HAP-1 (cell line): ENCODE results near the gene CPA4.

Experiments
- DNase-seq, 2 experiments: peaks; one replicate each; pipeline ENCODE4 v3.0.0-alpha.2; 2016 to 2020; ENCODE audit warnings: low spot score in 2 of 2
- H3K27me3 ChIP-seq: fragments of 250-450 bp; sonication (Bioruptor Pico); 2 replicates; pipeline ENCODE4 v1.5.1; 2020; ENCODE audit warnings: low read depth, mild to moderate bottlenecking, moderate library complexity
- H3K36me3 ChIP-seq: fragments of 250-450 bp; sonication (Bioruptor Pico); replicated peaks from 2 replicates; pipeline ENCODE4 v1.5.1; 2020; ENCODE audit warnings: mild to moderate bottlenecking
- H3K4me1 ChIP-seq: fragments of 250-450 bp; sonication (Bioruptor Pico); 2 replicates; pipeline ENCODE4 v1.5.1; 2020; ENCODE audit warnings: mild to moderate bottlenecking
- H3K4me3 ChIP-seq: fragments of 250-450 bp; sonication (Bioruptor Pico); 2 replicates; pipeline ENCODE4 v1.5.1; 2020; ENCODE audit warnings: mild to moderate bottlenecking, moderate library complexity
- H3K9me3 ChIP-seq: fragments of 250-450 bp; sonication (Bioruptor Pico); 2 replicates; pipeline ENCODE4 v1.5.1; 2020; ENCODE audit warnings: mild to moderate bottlenecking, moderate library complexity
- in situ Hi-C: fragments of 300-500 bp; cut with MboI; formaldehyde crosslinking; loops from 3 replicates; pipeline ENCODE4 v1.14.3; 2020; ENCODE audit warnings: low sequenced_read_pairs, inconsistent platforms, mixed read lengths

CPA4 gene

DNA sequence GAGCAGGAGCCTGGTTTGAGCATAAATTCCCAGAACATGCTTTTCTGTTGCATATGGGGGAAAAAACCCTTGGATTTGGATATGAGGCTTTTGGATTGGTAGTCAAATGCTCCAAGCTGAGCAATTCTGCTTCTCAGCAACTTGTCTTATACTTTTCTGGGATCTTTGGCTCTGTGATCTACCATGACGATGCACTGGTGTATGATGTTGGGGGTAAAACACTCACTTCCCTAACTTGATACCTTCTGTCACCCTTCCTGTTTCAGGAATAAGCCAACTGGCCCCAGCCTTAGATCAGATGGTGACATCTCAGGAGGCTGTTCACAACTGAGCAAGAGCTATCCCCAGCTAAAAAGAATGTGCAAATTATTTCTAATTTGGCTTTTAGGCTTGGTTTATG, 13.1 kb upstream of the CPA4 start:
- no peaks in the 10 kb centered on the region for H3K36me3 ChIP-seq
- DNase-seq: no peak
- H3K27me3 ChIP-seq: no peaks in the 10 kb centered on the region
- H3K4me1 ChIP-seq: peaks cover 6% of the 10 kb centered on the region
- no peak overlapping the region for H3K4me3 ChIP-seq
- in situ Hi-C loops: no loop called here
- no peaks in the 10 kb centered on the region for H3K9me3 ChIP-seq

DNA sequence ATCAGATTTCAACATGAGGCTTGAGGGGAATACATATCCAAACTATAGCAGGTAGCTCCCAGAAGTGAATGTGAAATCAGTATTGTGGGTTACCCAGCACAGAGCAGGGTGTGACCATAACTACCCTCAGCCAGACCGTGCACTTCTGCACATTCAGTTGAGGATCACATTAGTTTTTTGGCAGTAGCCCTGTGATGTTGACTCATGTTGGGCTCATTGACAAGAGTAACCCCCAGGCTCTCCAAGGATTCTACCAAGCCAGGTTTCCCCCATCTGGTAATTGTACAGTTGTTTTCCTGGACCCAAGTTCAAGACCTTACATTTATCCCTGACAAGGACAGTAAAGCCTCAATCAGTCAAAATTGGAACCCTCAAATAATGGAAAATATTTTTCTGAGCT, 11.7 kb upstream of the CPA4 start:
- Histone ChIP-seq H3K27me3 (no peaks in the 10 kb centered on the region), H3K9me3 (no peaks in the 10 kb centered on the region), H3K4me1 (0 out of 2 replicates have a peak, but pooled peaks cover under 1% of the 10 kb centered on the region), H3K4me3 (no peak overlapping the region), H3K36me3 (no peaks in the 10 kb centered on the region)
- no peak for DNase-seq
- in situ Hi-C loops: no loop called here

DNA sequence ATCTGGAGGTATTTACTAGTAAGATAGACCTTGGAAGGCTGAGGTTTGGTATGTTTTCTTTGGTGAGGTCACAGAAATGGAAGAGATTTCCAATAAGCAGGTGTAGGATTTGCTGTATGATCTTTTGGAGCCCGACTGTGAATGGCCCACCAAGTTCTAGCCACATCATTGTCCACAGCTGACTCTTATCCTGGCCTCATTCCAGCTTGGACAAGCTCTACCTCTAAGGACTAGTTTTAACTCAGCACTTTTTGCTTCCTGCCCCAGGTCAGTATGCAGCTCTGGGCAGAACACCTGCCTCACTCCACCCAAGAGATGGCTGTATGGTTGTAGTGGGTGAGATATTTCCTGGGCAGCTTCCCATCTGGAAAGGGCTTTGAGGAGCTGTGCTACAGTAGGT, 6.1 kb upstream of the CPA4 start:
- Histone ChIP-seq H3K27me3 (no peaks in the 10 kb centered on the region), H3K36me3 (no peaks in the 10 kb centered on the region), H3K4me1 (no peaks in the 10 kb centered on the region), H3K9me3 (no peaks in the 10 kb centered on the region), H3K4me3 (no peak overlapping the region)
- in situ Hi-C loops: no loop called here
- DNase-seq: no peak

DNA sequence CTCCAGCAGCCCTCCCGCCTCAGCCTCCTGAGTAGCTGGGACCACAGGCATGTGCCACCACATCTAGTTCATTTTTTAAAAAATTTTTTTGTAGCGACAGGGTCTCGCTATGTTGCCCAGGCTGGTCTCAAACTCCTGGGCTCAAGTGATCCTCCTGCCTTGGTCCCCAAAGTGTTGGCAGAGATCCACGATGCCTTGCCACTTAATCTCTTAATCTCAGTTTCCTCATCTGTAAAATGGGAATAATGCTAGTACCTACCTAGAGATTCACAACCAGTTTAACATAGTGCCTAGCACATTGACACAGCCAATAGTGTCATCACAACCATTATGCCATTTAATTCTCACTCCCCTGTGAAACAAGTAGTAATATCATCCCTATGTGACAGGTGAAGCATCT, 4.8 kb upstream of the CPA4 start:
- no peaks in the 10 kb centered on the region for H3K36me3 ChIP-seq
- in situ Hi-C loops: no loop called here
- H3K9me3 ChIP-seq: no peaks in the 10 kb centered on the region

DNA sequence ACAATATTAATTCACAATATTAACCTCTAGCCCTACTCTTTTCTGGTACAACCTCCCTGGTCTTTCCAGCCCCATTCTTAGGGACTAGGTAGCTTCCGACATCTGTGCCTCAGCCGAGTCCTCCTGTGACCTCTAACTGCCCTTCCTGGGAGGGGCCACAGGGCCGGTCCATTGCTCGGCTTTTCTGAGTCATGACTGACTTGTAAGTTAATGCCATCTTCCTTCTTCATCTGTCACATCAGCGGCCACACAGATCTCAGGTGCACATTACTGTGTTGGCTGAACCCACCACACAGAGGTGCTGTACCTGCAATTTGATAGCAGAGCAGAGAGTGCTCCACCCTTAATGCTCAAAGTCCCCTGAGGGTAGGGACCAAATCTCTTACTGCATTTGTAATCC, 4.1 kb upstream of the CPA4 start:
- Histone ChIP-seq H3K4me3 (no peak overlapping the region), H3K27me3 (no peaks in the 10 kb centered on the region), H3K9me3 (no peaks in the 10 kb centered on the region), H3K4me1 (no peaks in the 10 kb centered on the region), H3K36me3 (no peaks in the 10 kb centered on the region)
- in situ Hi-C loops: no loop called here
- no peak for DNase-seq

More for the DNA sequence above, 4.8 kb upstream of the CPA4 start:
- H3K4me3 ChIP-seq: no peak overlapping the region
- H3K27me3 ChIP-seq: no peaks in the 10 kb centered on the region
- DNase-seq: no peak
- H3K4me1 ChIP-seq: no peaks in the 10 kb centered on the region

DNA sequence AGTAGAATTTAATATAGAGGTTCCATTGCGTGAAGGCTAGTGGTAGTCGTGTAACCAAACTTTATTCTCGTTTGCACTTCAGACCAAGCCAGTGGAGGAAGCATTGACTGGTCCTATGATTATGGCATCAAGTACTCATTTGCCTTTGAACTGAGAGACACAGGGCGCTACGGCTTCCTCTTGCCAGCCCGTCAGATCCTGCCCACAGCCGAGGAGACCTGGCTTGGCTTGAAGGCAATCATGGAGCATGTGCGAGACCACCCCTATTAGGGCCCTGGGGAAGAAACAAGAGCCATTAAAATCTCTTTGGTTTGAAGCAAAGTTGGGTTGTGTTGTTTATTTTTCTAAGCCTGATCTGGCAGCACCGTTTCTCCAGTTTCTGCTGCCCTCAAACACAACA, 3.5 kb upstream of the CPA4 start:
- no peak for DNase-seq

DNA sequence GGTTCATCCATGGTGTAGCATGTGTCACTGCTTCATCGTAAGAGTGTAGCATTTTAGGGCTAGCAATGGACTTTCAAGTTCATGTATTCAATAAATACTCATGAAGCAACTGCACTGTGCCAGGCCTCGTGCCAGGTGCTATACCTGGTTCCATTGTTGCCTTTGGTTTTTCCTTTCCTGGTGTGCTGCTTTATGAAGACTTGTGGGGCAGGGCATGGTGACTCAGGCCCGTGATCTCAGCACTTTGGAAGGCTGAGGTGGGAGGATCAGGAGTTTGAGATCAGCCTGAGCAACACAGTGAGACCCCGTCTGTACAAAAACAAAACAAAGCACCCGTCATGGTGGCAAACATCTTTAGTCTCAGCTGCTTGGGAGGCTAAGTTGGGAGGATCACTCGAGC, 2.2 kb upstream of the CPA4 start:
- no peak for DNase-seq
- H3K9me3 ChIP-seq: no peaks in the 10 kb centered on the region
- in situ Hi-C loops: no loop called here
- H3K36me3 ChIP-seq: no peaks in the 10 kb centered on the region
- H3K4me1 ChIP-seq: no peaks in the 10 kb centered on the region
- H3K27me3 ChIP-seq: no peaks in the 10 kb centered on the region
- no peak overlapping the region for H3K4me3 ChIP-seq

More for the DNA sequence above, 3.5 kb upstream of the CPA4 start:
- H3K4me3 ChIP-seq: no peak overlapping the region
- H3K4me1 ChIP-seq: no peaks in the 10 kb centered on the region
- H3K27me3 ChIP-seq: no peaks in the 10 kb centered on the region
- in situ Hi-C loops: no loop called here
- no peaks in the 10 kb centered on the region for H3K36me3 ChIP-seq
- no peaks in the 10 kb centered on the region for H3K9me3 ChIP-seq

DNA sequence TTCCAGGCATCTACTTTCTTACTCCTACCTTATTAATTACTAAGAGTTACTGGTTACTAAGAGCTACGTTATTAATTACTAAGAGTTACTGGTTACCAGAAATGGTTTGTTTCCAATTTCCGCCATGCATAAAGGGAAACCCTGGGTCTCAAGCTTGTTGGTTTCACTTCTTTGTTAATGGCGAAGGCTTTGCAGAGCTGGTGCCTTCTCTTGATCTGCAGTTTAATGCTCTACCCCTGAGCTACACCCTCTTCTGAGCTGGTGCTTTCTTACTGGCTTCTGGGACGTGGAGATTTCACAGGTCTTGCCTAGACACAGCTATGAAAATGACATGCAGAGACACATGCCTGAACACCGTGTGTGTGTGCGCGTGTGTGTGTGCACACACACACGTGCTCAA, 560 bp downstream of the CPA4 start:
- Histone ChIP-seq H3K27me3 (no peaks in the 10 kb centered on the region), H3K9me3 (no peaks in the 10 kb centered on the region), H3K36me3 (no peaks in the 10 kb centered on the region), H3K4me3 (no peak overlapping the region), H3K4me1 (no peaks in the 10 kb centered on the region)
- DNase-seq: no peak
- in situ Hi-C loops: no loop called here

DNA sequence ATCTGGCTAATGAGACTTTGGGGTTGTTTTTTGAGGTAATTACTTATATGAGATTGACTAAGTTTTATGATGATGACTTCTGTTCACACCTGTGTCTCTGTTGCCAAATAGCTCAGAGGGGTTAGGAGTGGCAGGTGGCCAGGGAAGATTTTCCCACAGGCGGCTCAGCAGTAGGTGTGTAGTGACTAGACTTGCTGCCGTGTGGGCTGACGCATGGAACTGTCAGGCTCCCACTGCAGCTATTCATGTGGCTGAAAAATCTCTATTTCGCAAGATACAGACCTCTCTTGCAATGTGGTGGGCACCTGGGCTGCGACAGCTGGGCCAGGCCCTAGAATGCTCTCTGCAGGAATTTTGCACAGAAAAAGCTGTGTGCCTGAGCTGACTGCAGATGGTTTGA, 1.4 kb downstream of the CPA4 start:
- H3K36me3 ChIP-seq: no peaks in the 10 kb centered on the region
- no peaks in the 10 kb centered on the region for H3K4me1 ChIP-seq
- no peaks in the 10 kb centered on the region for H3K9me3 ChIP-seq
- in situ Hi-C loops: no loop called here
- no peaks in the 10 kb centered on the region for H3K27me3 ChIP-seq
- no peak for DNase-seq
- H3K4me3 ChIP-seq: no peak overlapping the region

DNA sequence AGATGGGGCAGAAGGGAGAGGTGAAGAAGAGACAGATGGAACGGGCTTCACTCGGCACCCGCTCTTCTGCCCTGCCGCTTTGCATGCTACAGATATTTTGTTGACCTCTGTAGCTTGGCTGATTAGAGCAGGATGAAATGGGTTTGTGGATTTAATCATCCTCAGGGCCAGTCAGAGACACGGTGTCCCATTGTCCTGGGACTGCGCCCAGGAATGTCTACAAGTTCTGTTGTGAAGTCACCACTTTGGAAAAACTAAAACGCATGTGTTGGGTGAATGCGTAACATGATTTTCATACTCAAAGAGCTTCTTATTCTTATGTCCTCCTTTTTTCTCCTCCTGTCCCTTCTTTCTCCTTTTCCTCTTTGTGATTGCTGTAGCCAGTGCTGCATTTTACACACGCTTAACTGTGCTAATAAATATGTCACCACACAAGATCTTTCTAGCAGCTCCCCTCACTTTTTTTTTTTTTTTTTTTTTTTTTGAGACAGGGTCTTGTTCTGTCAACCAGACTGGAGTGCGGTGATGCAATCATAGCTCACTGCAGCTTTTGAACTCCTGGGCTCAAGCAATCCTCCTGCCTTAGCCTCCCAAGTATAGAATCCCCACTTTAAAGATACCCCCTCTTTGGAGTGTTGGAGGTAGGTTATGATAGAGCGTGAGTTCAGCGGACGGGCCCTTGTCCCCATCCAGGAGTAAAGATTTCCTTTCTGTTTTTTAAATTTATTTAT, 3.4 kb downstream of the CPA4 start:
- H3K4me3 ChIP-seq: no peak overlapping the region
- 0 out of 2 replicates have a peak, but pooled peaks cover under 1% of the 10 kb centered on the region for H3K27me3 ChIP-seq
- no peaks in the 10 kb centered on the region for H3K9me3 ChIP-seq
- DNase-seq: no peak
- in situ Hi-C loops: no loop called here
- H3K36me3 ChIP-seq: no peaks in the 10 kb centered on the region
- H3K4me1 ChIP-seq: no peaks in the 10 kb centered on the region

DNA sequence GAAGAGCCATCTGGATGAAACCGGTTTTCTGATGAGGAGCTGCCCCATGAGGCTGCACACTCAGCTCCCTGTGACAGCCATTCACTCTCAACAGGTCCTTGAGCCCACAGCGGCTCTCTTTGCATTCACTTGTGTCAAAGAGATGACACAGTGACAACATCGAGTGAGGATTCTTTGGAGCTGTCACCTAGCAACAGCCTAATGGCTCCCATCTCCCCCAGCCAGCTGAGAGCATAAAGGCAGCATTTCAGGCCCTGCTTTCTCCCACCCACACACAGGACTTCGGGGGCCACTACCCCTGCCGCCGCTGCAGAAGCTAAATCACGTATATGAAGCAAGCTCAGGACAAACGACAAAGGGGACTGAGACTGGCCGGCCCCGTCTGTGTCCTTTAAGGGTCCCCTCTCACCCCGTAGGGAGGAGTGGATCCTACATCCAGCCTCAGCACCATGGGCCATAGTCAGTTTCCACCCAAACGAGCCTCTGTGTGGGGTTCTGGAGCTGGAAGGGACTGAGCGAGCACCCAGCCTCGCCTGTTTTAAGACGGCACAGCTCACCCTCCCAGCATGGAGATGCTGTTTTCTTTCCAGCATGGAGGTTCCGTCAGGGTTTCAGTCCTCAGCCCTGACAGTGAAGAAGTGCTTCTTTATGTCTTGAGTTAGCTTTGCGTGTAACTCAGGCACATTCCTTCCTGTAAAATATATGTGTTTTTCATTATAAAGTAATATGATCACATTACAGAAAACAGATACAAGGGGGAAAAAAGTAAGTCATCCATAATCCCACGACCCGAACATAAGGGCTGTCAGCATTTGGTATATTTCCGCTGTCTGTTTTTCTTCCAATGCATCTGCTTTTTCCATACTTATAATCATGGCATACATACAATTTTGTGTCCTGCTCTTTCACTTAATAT, 4.9 kb downstream of the CPA4 start:
- no peaks in the 10 kb centered on the region for H3K4me1 ChIP-seq
- 0 out of 2 replicates have a peak, but pooled peaks cover 2% of the 10 kb centered on the region for H3K27me3 ChIP-seq
- in situ Hi-C loops: no loop called here
- no peak for DNase-seq
- no peaks in the 10 kb centered on the region for H3K36me3 ChIP-seq
- no peak overlapping the region for H3K4me3 ChIP-seq
- H3K9me3 ChIP-seq: no peaks in the 10 kb centered on the region

DNA sequence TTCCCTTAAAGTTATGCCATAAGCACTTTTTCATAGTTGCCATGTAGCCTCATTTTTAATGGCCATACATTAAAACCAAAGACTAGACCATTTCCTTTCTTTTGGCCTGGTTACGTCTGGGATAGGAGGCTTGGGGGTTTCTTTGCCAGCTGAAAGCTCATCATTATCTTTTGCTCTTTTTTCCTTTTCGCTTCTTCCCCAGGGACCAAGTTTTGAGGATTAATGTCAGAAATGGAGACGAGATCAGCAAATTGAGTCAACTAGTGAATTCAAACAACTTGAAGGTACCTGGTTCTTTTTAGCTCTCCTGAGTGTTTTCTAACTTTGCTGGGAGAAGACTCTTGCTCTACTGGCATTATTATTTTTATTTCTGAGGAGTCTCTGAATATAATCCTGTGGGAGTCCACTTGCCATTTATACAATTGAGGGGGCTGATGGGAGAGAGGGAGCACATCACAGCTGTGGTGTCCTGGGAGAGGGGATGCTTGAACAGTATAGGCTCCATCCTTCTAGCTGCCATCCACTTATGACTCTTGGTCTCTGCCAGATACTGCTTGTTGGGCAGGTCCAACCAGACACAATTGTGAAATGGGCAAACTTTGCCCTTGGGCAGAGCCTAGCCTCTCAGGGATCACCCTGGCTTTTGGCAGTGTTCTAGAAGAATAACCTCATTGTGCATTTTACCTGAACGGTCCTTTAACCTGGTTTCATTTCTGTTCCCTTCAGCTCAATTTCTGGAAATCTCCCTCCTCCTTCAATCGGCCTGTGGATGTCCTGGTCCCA, 5.8 kb downstream of the CPA4 start:
- Histone ChIP-seq H3K9me3 (no peaks in the 10 kb centered on the region), H3K36me3 (no peaks in the 10 kb centered on the region), H3K4me3 (no peak overlapping the region), H3K4me1 (no peaks in the 10 kb centered on the region), H3K27me3 (0 out of 2 replicates have a peak, but pooled peaks cover 2% of the 10 kb centered on the region)
- in situ Hi-C loops: no loop called here
- DNase-seq: no peak

DNA sequence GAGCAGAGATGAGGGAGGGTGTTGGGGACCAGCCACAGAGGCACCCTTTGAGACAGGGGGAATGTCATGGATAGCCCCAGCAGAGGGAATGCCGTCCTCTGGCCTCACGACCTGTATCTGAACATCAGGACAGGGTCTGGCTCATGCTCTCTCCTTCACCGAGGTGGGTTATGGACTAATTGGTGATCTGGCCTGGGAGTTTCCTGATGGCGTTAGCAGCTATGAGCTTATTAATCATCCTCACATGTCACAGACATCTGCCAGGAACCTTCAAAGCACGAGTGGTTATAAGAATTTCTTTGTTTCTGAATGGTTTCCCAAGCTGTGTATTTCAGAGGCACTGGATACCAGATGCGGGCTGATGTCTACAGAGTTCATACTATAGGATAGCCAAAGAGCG, 6.9 kb downstream of the CPA4 start:
- in situ Hi-C loops: no loop called here
- Histone ChIP-seq H3K4me3 (no peak overlapping the region), H3K4me1 (no peaks in the 10 kb centered on the region), H3K9me3 (no peaks in the 10 kb centered on the region), H3K36me3 (no peaks in the 10 kb centered on the region), H3K27me3 (0 out of 2 replicates have a peak, but pooled peaks cover 2% of the 10 kb centered on the region)
- no peak for DNase-seq
